Activated naive CD4-positive, alpha-beta T cell (primary cell): ENCODE measurements around the gene KIF4A.
"Not testable (repeated sequence)": the region's sequence is repeated elsewhere in the genome, so short reads cannot be mapped to it uniquely, and the experiment has no call there.

Source experiments
- DNase-seq, 4 experiments: peaks; one replicate each; lab custom pipeline; 2025; lab: John Stamatoyannopoulos, UW

The KIF4A gene

GRCh38 chrX:70289793-70290770 lies at the start of gene KIF4A, which contains the start of gene PDZD11:
TSS of gene KIF4A (plus strand) at chrX:70290104. CDS start at chrX:70290459, 355 bp downstream.
TSS of gene PDZD11 (minus strand) at chrX:70289927. CDS start at chrX:70289341, 586 bp downstream.
- DNase-seq = peak; percentile 11 to 53 (median 24)

- DNase-seq = no peak
Measured at GRCh38 chrX:70240751-70241150, 49.2 kb upstream of the KIF4A start.

GRCh38 chrX:70241501-70241900 lies 48.4 kb upstream of the KIF4A start:
- no peak for DNase-seq

- DNase-seq = not testable (repeated sequence)
Measured at GRCh38 chrX:70243601-70244000, 46.3 kb upstream of the KIF4A start.

GRCh38 chrX:70244881-70245280 lies 45.0 kb upstream of the KIF4A start:
- DNase-seq = no peak

- DNase-seq = no peak
Measured at GRCh38 chrX:70247252-70247651, 42.7 kb upstream of the KIF4A start.

GRCh38 chrX:70252491-70252890 lies 37.4 kb upstream of the KIF4A start:
- no peak for DNase-seq

GRCh38 chrX:70253377-70254062 lies 36.4 kb upstream of the KIF4A start:
- no peak for DNase-seq

- DNase-seq = no peak
Measured at GRCh38 chrX:70254063-70254400, 35.9 kb upstream of the KIF4A start.

GRCh38 chrX:70254909-70255308 lies 35.0 kb upstream of the KIF4A start:
- DNase-seq = no peak

- DNase-seq = no peak
Measured at GRCh38 chrX:70255452-70255851, 34.5 kb upstream of the KIF4A start.

GRCh38 chrX:70257423-70258288 lies 32.2 kb upstream of the KIF4A start:
- no peak for DNase-seq

GRCh38 chrX:70260104-70260503 lies 29.8 kb upstream of the KIF4A start, which contains the start of gene P2RY4:
TSS of gene P2RY4 (minus strand) at chrX:70260204. CDS start at chrX:70259624, 580 bp downstream.
- DNase-seq = no peak

GRCh38 chrX:70262952-70263567 lies 26.8 kb upstream of the KIF4A start:
- DNase-seq = peak in 1 of 4 experiments; percentile 2

- DNase-seq = no peak
Measured at GRCh38 chrX:70264784-70265183, 25.1 kb upstream of the KIF4A start.

GRCh38 chrX:70268034-70268433 lies 21.9 kb upstream of the KIF4A start, which contains the start of gene ARR3:
TSS of gene ARR3 (plus strand) at chrX:70268334. CDS start at chrX:70269386, 1,052 bp downstream.
- DNase-seq = no peak

- DNase-seq = not testable (repeated sequence)
Measured at GRCh38 chrX:70274029-70274428, 15.9 kb upstream of the KIF4A start.

GRCh38 chrX:70279081-70279480 lies 10.8 kb upstream of the KIF4A start:
- no peak for DNase-seq

GRCh38 chrX:70280573-70280972 lies 9.3 kb upstream of the KIF4A start:
- no peak for DNase-seq

GRCh38 chrX:70281951-70282350 lies 8.0 kb upstream of the KIF4A start, which contains the start of gene RAB41:
TSS of gene RAB41 (plus strand) at chrX:70282172. CDS start at chrX:70282218, 46 bp downstream.
- no peak for DNase-seq

GRCh38 chrX:70289168-70289792 lies 624 bp upstream of the KIF4A start:
- no peak for DNase-seq
